NCI-H2196 treated with DMSO at 0.1 percent for 48 hours (cell line): ENCODE results near the gene SLC16A3.
"Not testable (repeated sequence)": the region's sequence is repeated elsewhere in the genome, so short reads cannot be mapped to it uniquely, and the experiment has no call there.

Experiments used
- DNase-seq: peaks from one replicate; lab custom pipeline; 2025; ENCODE audit not compliant: unreplicated experiment; lab: John Stamatoyannopoulos, UW

SLC16A3 gene

DNA sequence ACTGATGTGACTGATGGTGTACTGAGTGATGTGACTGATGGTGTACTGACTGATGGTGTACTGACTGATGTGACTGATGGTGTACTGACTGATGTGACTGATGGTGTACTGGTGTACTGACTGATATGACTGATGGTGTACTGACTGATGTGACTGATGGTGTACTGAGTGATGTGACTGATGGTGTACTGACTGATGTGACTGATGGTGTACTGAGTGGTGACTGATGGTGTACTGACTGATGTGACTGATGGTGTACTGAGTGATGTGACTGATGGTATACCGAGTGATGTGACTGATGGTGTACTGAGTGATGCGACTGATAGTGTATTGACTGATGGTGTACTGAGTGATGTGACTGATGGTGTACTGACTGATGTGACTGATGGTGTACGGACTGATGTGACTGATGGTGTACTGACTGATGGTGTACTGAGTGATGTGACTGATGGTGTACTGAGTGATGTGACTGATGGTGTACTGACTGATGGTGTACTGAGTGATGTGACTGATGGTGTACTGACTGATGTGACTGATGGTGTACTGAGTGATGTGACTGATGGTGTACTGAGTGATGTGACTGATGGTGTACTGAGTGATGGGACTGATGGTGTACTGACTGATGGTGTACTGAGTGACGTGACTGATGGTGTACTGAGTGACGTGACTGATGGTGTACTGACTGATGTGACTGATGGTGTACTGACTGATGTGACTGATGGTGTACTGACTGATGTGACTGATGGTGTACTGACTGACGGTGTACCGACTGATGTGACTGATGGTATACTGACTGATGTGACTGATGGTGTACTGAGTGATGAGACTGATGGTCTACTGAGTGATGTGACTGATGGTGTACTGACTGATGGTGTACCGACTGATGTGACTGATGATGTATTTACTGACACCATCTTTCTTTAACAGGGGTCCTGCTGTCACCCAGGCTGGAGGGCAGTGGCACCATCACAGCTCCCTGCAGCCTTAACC lies 31.4 kb downstream of the SLC16A3 start:
- DNase-seq = not testable (repeated sequence)

DNA sequence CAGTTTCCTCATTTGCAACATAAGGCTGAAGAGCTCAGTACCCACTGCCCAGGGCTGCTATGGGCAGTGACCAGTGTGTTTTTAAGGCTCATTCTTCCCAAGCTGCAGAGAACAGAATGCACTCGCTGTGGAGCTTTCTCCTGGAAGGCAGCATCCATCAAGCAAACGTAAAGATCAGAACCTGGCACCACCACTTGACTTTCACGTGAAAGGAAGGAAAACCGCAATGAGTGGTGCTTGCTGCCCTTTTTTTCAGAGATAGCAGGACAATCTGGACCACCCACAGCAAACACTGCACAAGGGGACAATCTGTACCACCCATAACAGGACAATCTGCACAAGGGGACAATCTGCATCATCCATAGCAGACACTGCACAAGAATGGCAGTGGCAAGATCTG lies 33.5 kb downstream of the SLC16A3 start:
- DNase-seq = no peak

DNA sequence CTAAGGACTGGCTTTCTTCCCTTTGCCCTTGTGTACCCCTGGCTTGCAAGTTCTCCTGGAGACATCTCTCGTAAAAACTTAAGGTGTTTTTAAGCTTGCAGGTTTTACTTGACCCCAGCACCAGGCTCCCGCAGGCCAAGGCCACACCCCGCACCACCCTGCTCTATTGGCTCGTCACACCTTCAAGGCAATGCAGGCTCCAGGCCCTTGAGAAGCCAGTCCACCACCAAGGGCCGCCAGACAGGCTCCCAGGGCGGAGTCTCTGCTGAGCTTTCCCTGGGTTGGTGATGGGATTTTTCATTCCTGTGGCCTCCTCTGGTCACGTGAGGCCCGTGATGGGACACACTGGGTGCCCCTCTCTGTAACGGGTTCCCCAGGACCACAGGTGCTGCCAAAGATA lies 34.8 kb downstream of the SLC16A3 start:
- no peak for DNase-seq

DNA sequence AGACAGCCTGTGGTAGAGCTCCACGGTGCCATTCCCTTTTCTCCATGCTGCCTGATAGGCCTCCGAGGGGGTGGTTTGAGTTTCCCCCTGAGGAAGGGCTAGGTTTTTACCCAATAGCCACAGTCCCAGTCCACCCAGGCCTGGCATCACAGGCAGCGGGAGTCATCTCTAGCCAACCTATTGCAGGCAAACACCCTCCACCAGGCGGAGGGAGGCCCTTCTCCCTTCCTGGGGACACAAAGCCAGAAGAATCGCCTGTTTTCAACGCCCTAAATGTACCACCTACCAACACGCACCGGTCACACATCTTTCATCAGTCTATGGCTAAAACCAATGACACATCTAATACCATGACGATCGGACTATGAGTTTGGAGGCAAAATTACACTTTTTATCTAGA lies 37.3 kb downstream of the SLC16A3 start:
- DNase-seq = no peak

DNA sequence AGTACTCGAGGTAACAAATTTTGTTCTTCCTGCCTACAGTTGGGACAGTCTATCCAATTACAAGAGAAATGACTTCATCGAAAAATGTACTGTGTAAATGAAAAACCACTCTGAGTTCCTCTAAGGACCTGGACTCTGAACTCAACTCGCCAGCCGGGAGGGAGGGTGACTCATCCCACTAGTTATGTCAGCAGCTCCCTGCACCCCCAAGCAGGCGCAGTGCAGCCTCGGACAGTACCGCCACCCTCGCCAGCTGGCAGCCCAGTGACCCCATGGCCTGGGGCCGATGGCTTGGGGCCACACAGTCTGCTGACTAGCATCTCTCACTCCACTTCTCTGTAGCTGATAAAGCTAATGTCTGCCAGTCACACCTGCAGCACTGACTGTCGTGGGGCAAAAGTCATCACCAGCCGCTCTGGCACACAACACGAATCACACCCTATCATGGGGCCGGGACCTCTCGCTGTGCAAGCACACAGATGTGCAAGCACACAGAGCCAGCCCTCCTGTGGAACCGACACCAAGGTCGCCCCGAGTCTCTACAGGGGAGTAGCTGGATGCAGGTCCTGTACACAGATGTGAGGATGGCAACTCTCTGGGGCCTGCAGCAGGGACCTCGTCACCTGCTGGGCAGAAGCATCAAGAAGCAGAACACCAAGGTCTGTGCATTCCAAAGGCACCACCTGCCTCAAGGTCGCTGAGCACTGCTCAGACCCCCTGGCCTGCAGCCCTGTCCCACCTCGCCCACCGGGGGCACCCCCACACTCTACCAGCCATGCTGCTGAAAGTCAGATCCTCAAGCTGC lies 38.9 kb downstream of the SLC16A3 start:
- DNase-seq = peak; percentile 94

DNA sequence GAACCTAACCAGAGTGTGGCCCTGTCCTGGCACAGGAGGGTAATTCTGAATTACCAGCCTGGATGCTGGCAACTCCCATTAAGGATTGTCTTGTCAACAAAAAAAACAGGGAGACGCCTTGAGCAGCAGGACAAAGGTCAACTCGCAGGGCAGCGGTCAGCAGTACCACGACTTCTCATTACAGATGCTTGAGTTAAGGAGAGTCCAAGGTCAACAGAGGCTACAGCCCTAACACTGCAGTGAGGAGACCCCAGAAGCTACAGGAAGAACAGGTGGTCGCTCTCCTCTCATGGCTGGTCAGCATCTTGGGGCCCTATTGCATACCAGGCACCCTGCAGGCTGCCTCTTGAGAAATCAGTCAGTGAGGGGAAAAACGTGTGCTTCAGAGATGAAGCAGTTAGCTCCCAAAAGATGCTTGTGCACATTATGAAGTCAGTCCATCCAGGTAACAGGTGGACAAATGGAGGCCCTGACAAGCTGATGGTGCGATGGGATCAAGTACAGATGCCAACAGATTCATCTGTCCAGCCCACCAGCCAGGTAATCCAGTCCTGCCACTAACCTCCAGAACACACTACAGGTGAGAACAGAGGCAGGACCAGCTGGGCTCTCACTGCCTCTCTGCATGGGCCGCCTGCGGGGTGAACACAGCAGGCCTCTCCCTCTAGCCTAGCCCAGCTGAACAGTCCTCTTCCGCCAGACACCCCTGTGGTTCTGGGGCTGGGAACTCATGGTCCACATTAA lies 40.5 kb downstream of the SLC16A3 start:
- DNase-seq = no peak

DNA sequence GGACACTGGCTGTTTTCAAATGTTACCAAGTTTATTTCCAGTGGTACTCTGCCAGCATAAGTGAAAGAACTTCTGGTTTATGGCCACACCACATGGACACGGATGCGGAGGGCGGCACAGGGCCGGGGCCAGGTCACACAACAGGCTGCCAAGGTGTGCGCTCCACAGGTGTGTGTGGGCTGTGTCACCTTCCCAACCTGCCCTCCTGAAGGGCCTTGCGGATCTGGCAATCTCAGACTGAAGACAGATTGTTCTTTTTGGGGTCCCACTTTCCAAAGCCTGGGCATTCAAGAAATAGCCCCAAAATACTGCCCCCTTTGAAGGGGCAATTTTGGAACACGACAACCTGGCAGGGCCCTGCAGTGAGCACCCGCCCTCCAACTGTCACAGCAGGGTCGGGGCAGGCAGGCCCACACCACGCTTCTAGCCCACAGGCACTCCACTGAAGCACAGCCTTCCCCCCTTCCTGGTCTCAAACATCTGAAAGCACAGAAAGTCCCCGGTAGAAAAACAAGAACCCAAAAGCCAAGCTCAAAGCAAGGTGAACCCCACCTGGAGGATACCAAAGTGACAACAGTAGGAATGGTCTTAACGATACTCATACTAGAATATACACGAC lies 41.1 kb downstream of the SLC16A3 start:
- DNase-seq = no peak

DNA sequence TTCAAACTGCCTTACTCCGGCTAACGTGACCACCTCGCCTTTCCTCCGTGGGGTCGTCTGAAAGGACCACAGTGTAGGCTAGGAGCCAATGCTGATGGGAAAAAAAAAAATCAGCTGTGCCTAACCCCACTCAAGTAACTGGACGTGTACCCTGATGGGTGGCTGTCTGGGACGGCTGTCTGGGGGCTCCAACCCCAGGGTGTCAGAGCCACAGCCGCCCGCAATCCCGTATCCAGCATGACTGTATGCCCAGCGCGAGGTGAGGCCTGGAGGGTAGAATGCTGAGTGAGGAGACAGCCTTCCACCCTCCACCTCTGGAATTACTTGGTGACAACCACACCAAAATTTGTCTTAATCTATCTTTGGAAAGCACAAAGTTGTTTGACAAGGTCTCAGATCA lies 41.8 kb downstream of the SLC16A3 start:
- no peak for DNase-seq

DNA sequence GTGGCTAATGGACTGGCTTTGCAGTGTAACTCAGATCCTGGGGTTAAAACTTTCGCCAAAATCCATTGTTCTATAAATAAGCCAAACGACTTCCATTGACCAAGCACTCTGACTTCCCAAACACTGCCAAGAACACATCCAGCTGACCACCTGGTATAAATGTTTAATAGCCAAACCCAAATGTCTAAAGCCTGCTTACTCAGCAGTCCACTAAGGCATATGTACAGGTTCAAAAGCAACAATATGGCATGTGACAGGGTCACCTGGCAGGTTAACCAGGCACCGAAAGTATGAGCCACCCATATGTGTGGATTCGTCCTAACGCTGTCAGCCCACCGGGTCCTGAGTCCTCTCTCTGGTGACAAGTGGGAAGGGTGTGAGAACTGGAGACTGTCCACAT lies 42.6 kb downstream of the SLC16A3 start:
- DNase-seq = no peak

DNA sequence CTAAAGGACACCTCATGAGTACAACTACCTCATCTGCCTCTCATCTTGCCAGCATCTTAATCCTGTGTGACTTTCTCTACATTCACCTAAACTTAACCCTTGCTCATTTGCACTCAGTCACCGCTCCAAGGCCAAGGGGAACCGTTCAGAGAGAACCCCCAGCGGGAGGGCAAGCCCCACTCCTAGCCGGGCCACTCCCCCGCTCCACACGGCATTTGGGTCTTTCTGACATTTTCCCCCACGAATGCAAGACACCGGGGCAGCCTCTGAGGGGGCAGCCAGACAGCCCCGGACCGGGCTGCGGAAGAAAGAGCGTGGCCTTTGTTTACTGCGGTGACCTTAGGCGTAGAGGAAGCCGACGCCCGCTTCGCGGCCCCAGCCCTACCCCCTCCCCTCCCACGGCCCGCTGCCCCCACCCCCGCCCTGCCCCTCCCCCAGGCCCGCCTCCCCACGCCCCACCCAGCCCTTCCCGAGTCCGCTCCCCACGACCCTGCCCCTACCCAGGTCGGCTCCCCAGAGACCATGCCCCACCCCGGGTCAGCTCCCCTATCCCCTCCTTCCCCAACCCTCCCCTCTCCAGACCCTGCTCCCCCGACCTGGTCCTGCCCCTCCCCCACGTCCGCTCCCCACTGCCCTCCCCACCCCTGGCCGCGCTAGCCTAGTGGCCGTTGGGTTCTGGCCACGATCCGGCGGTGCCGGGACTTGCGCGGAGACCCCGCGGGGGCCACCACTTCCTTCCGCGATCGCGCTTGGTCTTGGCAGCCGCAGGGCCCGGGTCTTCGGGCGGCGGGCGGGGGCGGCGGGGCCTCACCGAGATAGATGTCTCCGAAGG lies 43.9 kb downstream of the SLC16A3 start:
- no peak for DNase-seq

DNA sequence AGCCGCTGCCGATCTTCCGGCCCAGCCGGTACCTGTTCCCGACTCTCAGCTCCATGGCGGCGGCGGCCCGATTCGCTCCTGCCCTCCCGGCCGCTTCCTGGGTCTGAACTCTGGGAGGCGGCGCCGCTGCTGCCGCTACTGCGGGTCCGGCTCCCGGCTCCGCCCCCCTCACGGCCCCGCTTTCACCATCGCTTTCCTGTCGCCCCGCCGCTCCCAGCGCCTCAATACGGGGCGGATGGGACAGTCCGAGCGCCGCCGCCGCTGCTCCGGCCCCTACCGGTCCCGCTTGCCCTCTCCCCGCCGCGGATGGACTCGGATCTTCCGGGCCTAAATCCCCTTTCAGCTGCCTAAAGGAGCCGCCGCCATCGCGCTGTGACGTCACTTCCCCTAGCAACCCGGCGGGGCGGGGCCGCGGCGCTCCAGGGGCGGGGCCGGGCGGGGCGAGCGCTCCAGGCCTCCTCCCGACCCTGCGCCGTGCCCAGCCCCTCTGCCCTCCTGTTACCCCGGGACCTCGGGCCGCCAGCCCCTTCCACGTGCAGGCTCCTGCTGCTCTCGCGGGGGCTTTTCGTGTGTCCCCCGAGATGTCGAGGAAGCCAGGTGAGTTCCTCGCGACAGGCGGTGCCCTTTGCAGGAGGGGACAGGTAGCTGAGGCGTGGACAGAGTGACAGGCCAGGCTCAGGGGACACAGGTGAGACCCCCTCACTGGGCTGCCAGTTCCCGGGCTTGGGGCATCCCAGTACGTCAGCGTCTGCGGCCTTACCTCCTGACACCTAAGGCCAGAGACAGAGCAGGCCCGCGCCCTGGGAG lies 44.7 kb downstream of the SLC16A3 start, which contains the start of gene CSNK1D:
CSNK1D (minus strand) TSS at position 374 of the 807 bp plus-strand sequence; CDS start at position 55, 319 bp downstream.
- DNase-seq = peak; percentile 89

DNA sequence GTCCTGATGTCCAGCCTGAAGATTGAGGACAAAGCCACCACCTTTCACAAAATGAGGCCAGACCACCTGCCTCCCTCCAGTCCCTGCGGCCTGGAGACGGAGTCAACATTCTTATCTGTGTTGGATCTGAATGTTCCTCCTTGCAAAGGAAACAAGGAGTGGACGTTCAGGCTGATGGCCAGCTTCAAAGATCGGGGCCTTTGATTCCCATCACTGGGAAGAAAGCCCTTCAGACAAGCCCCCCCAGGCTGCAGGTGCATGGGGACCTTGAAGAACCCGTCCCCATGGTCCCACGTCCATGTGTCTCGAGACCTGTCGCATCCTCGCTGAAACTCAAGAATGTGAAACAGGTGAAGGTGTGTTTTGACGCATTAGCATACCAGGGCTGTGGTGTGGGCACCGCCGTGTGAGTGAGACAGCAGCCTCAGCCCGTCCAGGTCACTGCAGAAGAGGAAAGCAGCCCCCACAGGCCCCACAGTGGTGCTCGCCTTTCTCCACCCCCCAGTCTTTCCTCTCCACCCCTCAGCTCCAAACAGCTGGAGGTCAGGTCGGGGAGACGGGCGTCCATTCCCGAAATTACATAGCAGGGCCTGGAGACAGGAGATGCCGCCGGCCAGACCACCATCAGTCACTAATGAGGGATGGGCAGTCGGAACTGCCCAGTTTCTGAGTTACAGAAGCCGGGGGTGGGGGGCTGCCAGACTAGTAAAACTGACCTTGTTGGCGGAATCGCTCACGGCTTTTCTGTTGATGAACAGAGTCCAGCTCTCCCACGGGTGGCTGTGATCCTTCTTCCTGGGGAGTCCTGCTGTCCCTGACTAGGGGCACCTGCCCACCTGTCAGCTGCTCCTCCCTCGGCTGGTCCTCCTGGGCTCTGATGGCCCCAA lies 45.5 kb downstream of the SLC16A3 start:
- no peak for DNase-seq

DNA sequence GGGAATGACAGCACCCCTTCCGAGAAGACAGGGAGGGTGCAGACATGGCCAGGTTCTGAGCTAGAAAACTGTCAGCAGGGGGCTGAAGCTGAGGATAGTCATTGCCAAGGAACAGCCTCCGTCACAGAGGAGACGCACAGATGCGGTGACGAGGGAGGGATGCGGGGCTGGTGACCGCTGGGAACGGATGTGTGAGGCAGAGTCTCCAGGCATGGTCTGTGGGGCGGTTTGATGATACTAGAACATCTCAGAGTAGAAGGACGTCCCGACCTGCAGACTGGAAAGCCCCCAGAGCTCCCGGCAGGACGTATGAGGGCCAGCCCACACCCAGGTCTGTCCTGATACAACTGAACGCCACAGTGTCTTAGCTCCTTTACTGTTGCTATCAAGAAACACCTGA lies 46.5 kb downstream of the SLC16A3 start:
- DNase-seq = no peak

DNA sequence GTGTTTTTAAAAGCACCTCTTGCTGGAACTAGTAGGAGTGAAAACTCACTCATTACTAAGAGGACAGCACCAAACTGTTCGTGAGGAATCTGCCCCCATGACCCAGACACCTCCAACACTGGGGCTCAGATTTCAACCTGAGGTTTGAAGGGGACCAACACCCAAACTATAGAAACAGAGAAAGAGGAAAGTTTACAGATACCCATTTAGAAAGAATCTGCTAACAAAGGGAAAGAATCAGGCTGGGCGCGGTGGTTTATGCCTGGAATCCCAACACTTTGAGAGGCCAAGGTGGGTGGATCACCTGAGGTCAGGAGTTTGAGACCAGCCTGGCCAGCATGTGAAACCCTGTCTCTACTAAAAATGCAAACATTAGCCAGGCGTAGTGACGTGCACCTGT lies 48.1 kb downstream of the SLC16A3 start:
- DNase-seq = no peak

DNA sequence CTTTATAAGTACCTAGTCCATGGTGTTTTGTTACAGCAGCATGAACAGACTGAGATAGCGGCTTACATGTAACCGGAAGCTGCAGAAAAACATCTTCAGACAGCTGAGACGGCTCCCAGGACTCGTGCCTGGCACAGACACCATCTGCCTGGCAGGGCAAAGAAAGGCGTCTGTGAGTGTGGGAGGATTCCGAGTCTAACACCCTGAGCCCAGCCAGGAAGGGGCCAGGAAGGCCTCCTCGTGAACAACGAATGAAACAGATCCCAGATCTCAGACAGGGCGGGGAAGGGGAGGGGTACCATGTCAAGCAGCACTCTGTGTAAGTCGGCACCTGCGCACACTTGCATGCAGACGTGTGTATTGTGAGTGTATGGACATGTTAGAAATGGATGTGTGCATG lies 49.0 kb downstream of the SLC16A3 start:
- no peak for DNase-seq

DNA sequence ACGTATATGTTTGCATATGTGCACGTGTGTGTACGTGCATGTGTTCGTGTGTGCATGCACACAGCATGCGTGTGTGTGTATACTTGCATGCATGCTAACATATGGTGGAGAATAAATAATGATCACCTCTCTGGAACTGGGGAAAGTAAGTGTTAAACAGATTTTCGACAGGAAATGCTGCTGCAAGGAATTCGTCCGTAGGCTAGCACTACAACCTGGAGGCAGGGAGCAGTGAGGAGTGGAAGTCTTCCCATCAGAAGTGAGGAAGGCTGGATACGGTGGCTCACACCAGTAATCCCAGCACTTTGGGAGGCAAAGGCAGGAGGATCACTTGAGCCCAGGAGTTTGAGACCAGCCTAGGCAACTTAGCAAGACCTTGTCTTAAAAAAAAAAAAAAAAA lies 49.5 kb downstream of the SLC16A3 start:
- DNase-seq = no peak

DNA sequence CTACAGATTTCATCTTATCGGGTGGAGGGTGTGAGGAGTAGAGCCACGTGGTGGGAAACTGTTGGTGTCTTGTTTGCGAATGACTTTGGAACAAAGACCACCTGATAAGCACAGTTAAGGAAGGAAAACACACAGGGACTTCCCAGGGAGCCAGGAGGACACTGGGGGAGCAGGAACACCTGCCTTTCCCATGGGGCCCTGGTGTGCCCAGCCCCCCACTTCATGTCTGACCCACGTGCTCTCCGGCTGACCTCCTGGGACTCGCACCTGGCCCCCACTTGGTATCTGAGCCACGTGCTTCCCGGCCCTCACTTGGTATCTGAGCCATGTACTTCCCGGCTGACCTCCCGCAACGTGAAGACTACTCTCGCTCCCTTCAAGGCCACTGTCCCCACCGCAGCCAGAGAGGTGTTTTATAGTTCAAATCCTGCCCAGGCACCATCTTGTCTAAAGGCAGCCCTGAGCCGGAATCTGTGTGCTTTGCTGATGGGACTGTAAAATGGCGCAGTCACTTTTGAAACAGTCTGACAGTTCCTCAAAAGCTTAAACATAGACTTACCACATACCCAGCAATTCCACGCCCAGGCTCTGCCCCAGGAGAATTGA lies 50.0 kb downstream of the SLC16A3 start:
- DNase-seq = no peak

DNA sequence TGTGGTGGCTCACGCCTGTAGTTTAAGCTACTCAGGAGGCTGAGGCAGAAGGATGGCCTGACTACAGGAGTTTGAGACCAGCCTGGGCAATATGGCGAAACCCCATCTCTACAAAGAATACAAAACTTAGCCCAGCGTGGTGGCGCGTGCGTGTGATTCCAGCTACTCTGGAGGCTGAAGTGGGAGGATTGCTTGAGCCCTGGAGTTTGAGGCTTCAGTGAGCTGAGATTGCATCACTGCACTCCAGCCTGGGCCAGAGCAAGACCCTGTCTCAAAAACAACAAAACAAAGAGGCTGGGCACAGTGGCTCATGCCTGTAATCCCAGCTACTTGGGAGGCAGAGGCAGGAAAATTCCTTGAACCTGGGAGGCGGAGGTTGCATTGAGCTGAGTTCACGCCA lies 51.7 kb downstream of the SLC16A3 start:
- DNase-seq = no peak
